Fibroblast of lung (primary cell): ENCODE measurements around the gene SIGMAR1.

ENCODE experiments used
- CTCF ChIP-seq, 2 donors: IDR thresholded peaks in 1 of 2; conservative IDR thresholded peaks in 1 of 2; 1 replicate in 1 of 2; 2 replicates in 1 of 2; pipeline ENCODE4 v1.5.1; 2011 to 2012; ENCODE audit warnings: low read length in 2 of 2, control low read depth in 1 of 2, inconsistent platforms in 1 of 2, low read depth in 1 of 2, mild to moderate bottlenecking in 1 of 2
- EZH2 ChIP-seq: IDR thresholded peaks from 2 replicates; pipeline ENCODE4 v1.5.1; 2012; ENCODE audit warnings: low read length, control low read depth, mild to moderate bottlenecking; ENCODE audit errors: missing control alignments

DNA sequence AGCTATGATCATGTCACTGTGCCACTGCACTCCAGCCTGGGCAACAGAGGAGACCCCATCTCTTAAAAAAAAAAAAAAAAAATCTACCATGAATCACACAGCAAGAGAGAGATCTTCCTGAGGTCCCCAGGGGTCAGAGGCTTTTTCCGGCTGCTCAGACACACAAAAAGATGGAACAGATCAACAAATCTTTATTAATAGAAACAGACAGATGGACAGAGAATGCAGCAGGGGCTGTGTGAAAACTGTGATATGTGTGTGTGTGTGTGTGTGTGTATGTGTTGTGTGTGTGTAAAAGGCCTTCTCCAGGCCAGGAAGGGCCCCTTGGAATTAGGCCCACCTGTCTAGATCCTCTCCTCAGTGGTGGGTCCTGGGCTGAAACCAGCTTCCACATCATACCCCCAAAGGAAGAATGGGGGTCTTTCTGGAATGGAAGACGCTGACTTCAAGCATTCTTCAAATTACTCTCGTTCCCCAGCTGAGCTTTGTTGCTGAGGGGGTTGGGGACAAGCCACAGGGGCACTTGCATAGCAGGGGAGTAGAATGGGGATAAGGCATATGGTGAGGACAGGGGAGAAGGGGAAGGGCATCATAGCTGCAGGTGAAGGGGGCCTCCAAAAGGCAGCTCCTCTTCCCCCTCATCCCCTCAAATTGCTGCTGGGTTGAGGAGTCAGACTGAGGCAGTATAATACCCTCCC is 2.9 kb downstream of the SIGMAR1 start:
- no peak for TF ChIP-seq CTCF (conservative IDR thresholded peaks at IDR 0.05 in 1 of 2, IDR thresholded peaks at IDR 0.05 in 1 of 2; ENCODE audit: low read depth in 1 of 2, low read length in 2 of 2)
- TF ChIP-seq EZH2: no peak
